Stimulated activated CD4-positive, alpha-beta T cell treated with anti-CD3 and anti-CD28 coated beads, Interleukin-1b, Interleukin-23, amount 100 ng/mL, for 4 hours (primary cell): Measurements from ENCODE around the gene PRPF8.
"Not testable (repeated sequence)": the region's sequence is repeated elsewhere in the genome, so short reads cannot be mapped to it uniquely, and the experiment has no call there.

Experiments used
- DNase-seq, 2 donors: peaks; one replicate each; pipeline ENCODE4 v3.0.0-alpha.2; 2020; ENCODE audit warnings: low read depth in 2 of 2

The PRPF8 gene

DNA sequence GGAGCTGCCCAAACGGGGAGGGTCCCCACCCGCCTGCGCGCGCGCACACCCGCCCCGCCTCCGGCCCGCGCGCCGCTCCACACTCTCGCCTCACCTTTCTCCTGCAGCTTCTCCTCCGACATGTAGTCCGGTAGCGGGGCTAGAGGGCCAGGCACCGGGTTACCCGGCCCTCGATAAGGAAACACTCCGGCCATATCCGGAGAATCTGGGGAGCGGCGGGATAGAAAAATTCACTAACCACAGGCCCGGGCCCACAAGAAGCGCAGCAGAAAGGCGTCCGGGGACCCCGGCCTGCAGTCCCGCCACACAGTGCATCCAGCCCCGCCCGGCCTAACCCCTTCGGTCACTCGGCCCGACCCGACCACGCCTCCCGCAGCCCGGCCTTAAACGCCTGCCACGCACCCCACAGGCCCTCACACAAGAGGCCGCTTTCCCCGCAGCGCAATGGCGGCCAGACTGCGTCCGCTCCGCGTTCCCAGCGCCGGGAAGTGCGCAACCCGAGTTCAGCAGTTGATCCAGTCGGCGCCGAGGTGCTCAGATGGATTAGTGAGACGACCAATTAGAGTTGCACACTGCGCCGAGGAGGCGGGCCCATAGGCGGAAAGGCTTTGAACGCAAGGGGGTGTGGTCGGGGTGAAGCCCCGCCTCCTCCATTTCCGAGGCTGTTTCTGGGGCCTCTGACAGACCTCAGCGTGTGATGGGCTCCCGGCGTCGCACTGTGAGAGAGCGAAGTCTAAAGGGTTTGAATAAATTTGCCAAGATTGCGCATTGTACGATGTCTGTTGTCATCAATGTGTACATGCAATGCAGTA lies at the start of gene PRPF8:
Gene PRPF8 (minus strand): TSS at position 490 of the 812 bp plus-strand sequence. CDS start 296 bp downstream, at position 194.
- peak; percentile 97 for DNase-seq

DNA sequence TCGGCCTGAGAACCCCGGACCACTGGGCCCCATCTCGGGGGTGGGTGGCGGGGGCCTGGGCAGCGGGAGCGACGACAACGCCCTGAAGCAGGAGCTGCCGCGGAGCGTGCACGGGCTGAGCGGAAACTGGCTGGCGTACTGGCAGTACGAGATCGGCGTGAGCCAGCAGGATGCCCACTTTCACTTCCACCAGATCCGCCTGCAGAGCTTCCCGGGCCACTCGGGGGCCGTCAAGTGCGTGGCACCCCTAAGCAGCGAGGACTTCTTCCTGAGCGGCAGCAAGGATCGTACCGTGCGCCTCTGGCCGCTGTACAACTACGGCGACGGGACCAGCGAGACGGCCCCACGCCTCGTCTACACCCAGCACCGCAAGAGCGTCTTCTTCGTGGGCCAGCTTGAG lies 49.1 kb upstream of the PRPF8 start:
- DNase-seq: no peak

DNA sequence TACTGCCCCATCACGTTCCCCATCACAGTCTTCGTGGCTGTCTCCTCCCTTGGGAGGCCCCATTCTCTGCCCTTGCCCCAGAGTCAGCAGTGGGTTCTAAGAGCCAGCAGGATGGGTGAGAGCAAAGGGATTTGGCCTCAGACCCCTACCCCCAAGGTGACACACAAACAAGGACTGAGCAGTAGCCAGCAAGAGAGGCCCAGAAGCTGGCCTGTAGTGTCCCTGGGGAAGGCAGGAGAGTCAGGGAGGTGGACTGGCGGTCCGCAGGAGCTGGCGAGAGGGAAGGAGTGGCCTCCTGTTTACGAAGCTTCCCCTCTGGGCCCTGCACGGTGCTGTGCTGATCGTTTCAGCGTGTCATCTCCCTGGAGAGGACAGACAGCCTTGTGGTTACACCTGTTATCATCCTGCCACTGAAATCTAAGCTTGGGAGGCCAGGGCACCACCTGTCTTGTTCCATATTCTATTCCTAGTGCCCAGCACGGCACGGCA lies 48.2 kb upstream of the PRPF8 start:
- DNase-seq: no peak

DNA sequence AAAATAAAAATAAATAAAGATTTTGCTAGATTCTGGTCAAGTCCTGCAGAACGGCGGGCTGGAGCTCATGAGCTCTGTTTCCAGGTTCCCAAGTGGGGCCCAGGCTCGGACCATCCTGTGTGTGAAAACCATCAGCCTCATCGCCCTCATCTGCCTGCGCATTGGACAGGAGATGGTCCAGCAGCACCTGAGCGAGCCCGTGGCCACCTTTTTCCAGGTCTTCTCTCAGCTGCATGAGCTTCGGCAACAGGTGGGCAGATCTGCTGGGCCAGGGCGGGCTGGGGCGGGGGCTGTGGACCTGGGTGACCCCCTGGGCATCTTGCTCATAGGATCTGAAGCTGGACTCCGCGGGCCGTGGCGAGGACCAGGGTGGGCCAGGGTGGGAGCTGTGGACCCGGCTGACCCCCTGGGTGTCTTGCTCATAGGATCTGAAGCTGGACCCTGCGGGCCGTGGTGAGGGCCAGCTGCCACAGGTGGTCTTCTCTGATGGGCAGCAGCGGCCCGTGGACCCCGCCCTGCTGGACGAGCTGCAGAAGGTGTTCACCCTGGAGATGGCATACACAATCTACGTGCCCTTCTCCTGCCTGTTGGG lies 47.7 kb upstream of the PRPF8 start:
- no peak for DNase-seq

DNA sequence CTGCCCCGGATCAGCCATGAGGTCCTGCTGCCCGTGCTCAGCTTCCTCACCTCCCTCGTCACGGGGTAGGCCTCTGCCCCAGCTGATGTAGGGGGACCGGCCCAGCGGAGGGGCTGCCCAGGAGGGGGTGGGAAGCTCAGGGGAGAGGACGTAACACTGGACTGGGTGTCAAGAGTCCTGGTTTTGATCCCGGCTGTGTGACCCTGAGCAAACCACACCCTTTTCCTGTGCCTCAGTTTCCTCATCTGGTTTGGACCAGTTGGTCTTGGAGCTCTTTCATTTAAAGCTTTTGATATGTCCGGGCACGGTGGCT lies 46.5 kb upstream of the PRPF8 start:
- no peak for DNase-seq

DNA sequence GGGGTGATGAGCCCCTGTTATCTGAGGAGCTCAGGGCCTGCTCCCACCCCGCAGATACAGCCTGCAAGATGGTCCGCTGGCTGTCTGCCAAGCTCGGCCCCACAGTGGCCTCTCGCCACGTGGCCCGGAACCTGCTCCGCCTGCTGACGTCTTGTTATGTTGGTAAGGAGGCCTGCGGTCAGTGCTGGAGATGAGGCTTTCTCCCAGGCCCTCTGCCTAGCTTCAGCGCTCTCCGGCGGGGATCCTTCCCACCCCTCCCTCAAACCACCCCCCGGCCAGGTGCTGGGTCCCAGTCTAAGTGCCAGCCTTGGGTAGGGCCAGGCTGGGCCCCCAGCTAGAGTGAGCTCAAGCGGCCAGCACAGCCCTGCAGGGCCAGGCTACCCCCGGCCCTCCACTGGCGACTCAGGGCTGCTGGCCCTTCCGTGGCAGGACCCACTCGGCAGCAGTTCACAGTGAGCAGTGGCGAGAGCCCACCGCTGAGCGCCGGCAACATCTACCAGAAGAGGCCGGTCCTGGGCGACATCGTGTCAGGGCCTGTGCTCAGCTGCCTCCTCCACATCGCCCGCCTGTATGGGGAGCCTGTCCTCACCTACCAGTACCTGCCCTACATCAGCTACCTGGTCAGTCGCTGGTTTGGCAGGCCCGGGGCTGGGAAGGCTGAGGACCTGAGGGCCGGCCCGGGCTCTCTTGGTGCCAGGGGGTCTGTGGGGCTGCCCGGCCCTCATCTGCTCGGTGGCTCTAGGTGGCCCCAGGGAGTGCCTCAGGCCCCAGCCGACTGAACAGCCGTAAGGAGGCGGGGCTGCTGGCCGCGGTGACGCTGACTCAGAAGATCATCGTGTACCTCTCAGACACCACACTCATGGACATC lies 45.9 kb upstream of the PRPF8 start:
- no peak for DNase-seq

DNA sequence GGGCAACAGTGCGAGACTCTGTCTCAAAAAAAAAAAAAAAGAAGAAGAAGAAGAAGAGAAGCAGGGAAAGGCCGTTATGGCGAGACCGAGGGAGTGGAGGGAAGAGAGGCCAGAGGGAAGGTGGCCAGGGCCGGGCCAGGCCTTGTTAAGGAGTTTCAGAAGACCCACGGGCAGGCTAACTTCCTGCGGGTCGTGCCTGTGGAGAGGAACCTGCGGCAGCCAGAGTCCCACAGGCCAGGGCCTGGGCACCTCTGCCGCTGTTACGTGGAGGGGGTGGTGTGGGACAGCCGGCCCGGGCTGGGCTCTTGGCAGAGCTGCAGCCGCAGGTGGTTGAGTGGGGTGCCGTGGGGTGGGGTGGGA lies 45.3 kb upstream of the PRPF8 start:
- DNase-seq: no peak

DNA sequence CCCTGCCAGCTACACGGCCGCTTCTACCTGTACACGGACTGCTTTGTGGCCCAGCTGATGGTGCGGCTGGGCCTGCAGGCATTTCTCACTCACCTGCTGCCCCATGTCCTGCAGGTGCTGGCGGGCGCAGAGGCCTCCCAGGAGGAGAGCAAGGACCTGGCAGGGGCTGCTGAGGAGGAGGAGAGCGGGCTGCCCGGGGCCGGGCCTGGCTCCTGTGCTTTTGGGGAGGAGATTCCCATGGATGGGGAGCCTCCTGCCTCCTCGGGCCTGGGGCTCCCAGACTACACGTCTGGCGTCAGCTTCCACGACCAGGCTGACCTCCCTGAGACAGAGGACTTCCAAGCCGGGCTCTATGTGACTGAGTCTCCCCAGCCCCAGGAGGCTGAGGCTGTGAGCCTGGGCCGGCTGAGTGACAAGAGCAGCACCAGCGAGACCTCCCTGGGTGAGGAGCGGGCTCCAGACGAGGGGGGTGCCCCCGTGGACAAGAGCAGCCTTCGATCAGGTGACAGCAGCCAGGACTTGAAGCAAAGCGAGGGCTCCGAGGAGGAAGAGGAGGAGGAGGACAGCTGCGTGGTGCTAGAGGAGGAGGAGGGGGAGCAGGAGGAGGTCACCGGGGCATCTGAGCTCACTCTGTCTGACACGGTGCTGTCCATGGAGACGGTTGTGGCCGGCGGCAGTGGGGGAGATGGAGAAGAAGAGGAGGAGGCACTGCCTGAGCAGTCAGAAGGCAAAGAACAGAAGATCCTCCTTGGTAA lies 43.4 kb upstream of the PRPF8 start:
- no peak for DNase-seq

DNA sequence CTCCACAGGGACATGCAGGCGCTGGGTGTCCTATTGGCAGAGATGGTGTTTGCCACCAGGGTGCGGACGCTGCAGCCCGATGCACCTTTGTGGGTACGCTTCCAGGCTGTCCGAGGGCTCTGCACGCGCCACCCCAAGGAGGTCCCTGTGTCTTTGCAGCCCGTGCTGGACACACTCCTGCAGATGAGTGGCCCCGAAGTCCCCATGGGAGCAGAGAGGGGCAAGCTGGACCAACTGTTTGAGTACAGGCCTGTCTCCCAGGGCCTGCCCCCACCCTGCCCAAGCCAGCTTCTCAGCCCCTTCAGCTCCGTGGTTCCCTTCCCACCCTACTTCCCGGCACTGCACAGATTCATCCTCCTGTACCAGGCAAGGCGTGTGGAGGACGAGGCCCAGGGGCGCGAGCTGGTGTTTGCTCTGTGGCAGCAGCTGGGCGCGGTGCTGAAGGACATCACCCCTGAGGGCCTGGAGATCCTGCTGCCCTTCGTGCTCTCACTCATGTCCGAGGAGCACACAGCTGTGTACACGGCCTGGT lies 42.7 kb upstream of the PRPF8 start:
- DNase-seq: no peak

DNA sequence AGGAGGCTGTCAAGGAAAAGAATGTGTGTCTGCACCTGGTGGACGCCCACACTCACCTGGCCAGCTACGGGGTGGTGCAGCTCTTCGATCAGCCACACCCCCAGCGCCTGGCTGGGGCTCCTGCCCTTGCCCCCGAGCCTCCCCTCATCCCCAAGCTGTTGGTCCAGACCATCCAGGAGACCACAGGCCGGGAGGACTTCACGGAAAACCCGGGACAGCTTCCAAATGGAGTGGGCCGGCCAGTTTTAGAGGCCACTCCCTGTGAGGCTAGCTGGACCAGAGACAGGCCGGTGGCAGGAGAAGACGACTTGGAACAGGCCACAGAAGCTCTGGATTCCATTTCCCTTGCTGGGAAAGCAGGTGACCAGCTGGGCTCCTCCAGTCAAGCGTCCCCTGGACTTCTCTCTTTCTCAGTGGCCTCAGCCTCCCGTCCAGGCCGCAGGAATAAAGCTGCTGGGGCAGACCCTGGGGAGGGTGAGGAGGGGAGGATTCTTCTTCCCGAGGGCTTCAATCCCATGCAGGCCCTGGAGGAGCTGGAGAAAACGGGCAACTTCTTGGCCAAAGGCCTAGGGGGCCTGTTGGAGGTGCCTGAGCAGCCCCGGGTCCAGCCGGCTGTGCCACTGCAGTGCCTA lies 42.1 kb upstream of the PRPF8 start:
- no peak for DNase-seq

DNA sequence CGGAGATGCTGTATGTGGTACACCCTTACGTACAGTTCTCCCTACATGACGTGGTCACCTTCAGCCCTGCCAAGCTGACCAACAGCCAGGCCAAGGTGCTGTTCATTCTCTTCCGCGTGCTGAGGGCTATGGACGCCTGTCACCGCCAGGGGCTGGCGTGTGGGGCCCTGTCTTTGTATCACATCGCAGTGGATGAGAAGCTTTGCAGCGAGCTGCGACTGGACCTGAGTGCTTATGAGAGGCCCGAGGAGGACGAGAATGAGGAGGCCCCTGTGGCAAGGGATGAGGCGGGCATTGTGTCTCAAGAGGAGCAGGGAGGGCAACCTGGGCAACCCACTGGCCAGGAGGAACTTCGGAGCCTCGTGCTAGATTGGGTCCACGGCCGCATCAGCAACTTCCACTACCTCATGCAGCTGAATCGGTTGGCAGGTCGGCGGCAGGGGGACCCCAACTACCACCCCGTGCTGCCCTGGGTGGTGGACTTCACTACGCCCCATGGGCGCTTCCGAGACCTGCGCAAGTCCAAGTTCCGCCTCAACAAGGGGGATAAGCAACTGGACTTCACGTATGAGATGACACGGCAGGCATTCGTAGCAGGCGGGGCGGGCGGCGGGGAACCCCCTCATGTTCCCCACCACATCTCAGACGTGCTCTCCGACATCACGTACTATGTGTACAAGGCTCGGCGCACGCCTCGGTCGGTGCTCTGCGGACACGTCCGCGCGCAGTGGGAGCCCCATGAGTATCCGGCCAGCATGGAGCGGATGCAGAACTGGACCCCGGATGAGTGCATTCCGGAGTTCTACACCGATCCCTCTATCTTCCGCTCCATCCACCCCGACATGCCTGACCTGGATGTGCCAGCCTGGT lies 41.2 kb upstream of the PRPF8 start:
- no peak for DNase-seq

DNA sequence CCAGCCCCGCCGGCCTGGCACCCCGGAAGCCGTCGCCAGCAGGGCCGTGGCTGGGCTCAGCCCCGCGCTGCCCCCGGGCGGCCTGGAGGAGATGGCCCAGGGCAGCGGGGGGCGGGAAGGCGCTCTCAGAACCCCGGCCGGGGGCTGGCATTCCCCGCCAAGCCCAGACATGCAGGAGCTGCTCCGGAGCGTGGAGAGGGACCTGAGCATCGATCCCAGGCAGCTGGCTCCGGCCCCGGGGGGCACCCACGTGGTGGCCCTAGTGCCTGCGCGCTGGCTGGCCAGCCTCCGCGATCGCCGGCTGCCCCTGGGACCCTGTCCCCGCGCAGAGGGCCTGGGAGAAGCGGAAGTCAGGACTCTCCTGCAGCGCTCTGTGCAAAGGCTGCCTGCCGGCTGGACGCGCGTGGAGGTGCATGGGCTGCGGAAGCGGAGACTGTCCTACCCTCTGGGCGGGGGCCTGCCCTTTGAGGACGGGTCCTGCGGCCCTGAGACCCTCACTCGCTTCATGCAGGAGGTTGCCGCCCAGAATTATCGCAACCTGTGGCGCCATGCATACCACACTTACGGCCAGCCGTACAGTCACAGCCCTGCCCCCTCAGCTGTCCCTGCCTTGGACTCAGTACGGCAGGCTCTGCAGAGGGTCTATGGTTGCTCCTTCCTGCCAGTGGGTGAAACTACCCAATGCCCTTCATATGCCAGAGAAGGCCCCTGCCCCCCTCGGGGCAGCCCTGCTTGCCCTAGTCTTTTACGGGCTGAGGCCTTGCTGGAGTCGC lies 40.4 kb upstream of the PRPF8 start:
- no peak for DNase-seq

DNA sequence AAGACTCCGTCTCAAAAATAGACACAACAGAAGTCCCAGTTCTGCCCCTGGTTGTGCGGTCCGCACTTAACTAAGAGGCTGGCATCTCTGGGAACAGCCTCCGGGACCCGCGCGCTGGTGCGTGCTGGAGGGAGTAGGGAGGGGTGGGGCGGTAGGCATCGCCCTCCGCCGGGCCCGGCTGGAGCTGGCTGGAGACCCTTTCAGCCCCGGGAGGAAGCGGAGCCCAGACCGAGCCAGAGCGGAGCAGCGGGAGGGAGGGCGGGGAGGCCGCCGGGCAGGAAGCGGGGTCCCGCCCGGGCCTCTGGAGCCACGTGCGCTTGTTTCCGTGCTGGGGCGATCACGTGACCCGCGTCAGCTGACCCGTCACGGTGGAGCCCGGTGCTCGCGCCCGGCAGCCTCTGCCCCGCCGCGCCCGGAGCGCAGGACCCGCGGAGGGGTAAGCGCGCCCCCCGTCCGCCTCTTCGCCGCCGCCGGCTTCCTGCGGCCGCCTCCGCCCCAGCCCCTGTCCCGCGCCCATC lies 39.7 kb upstream of the PRPF8 start, which contains the start of gene WDR81:
Gene WDR81 (plus strand): TSS at position 354 of the 518 bp plus-strand sequence. CDS start 256 bp downstream, outside the sequence.
- DNase-seq: peak; percentile 76 to 82

DNA sequence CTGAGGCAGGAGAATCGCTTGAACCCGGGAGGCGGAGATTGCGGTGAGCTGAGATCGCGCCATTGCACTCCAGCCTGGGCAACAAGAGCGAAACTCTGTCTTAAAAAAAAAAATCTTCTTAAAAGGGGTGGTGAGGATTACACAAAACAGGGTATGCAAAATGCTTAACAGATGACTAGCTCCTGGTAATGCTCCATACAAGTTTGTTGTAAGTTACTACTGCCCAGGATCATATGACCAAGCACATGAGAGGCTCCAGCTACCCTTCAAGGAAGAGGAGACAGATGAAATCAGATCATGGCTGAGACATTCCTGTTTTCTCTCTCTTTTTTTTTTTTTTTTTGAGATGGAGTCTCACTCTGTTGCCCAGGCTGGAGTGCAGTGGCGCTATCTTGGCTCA lies 37.4 kb upstream of the PRPF8 start:
- DNase-seq: not testable (repeated sequence)

DNA sequence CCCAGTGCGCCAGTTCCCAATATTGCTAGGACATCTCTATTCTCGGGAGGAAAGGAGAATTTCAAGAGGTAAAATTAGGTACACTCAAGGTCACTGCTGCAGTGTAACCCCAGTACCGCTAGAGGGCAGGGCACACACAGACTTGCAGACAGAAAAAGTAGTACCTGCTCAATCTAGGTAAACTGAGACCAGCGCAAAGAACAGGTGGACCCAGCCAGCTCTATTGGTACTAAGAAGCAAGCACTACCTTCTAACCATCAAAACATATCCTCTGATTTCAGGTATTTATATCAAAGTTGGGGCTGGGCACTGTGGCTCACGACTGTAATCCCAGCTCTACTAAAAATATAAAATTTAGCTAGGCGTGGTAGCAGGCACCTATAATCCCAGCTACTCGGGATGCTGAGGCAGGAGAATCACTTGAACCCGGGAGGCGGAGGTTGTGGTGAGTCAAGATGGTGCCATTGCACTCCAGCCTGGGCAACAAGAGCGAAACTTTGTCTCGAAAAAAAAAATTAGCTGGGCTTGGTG lies 36.3 kb upstream of the PRPF8 start:
- peak; percentile 54 to 63 for DNase-seq

DNA sequence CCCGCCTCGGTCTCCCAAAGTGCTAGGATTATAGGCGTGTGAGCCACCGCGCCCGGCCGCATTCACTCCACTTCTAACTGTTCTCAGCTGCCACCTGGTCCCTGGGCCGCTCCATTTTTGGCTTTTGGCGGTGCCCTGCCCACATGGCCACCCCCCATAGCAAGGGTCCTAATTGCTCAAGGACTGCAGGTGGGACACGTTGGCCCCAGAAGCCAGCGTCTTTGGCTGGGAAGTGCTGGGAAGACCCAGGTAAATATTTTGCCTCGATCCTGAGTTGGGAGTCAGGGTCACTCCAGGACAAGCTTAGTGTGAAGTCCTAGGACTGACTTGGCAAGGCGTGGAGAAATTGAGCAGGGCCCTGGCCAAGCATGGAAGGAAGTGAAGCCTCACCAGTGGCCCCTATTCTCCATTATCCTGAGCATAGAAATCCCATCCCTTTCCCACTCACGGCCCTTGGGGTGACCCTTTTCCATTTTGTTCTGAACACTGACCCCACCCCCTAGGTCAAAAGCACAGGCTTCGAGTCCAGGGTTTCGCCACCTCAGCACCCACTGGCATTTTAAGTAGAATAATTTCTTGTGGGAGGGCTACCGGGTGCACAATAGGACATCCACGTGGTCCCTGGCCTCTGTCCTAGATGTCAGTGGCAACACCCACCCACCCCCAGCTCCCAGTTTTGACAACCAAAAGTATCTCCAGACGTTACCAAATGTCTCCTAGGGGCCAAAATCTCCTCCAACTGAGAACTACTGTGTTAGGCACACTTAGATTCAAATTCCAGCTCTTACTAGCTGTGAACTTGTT lies 33.9 kb upstream of the PRPF8 start:
- DNase-seq: no peak

DNA sequence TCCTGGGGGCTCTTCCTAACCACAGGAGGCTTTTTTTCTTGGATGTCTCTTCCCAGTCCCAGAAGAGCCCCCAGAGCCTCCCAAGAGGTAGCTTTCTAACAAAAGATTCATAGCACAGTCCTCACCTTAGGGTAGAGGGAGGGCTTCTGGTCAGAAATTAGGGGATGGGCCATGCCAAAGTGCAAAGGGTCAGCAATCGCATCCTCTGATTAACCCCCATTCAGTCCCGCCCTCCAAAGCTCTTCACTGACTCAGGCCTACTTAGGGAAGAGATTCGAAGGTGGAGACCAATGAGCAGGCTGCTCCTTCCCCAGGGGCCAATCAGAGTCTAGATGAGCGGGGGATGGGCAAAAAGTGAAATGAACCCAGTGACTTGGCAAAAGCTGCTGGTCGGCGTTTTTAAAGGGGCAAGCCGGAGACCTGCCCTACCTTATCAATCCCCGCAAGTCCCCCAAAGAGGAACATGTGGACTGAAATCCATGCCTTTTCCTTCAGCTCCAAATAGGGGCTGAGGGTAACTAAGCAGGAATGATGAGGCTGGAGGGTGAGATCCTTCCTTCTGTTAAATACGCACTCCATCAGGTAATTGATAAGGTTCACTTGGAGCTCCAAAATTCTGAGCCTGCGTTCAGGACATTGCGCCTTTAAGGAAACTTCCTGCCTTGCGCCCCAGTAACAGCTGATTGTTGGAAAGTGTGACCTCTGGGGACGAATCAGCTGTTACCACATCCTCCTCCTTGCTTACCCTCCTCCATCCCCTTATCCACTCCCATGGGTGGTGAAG lies 32.4 kb upstream of the PRPF8 start:
- peak; percentile 53 to 72 for DNase-seq
